CD4-positive, CD25-positive, alpha-beta regulatory T cell (primary cell): ENCODE data around the gene LDLRAD3. TPM values are rescaled to one million over a fixed set of nuclear protein-coding genes. Genes with fewer than 3 reads are reported as not detected.

Experiments
- ATAC-seq, 2 donors: fragments of 150-1000 bp; cut with Tn5 transposase; one replicate each; pipeline ENCODE4 v1.10.0; 2021; ENCODE audit warnings: low read depth in 2 of 2, moderate number of reproducible peaks in 2 of 2, moderate library complexity in 1 of 2
- DNase-seq, 3 donors: peaks; one replicate each; pipeline versions ENCODE4 v3.0.0 to v3.0.0-alpha.2; 2012 to 2022; ENCODE audit warnings: mixed read lengths in 1 of 3
- H3K27ac ChIP-seq: one replicate; pipeline ENCODE4 v1.7.0; 2013; ENCODE audit warnings: mild to moderate bottlenecking, low read length; ENCODE audit not compliant: insufficient read depth, poor library complexity, severe bottlenecking
- H3K27me3 ChIP-seq: one replicate; pipeline ENCODE4 v1.7.0; 2013; ENCODE audit warnings: low read length; ENCODE audit not compliant: control insufficient read depth, insufficient read depth
- H3K36me3 ChIP-seq: one replicate; pipeline ENCODE4 v1.7.0; 2013; ENCODE audit warnings: mild to moderate bottlenecking, low read length, moderate library complexity; ENCODE audit not compliant: control insufficient read depth, insufficient read depth
- H3K4me1 ChIP-seq: 2 replicates; pipeline ENCODE4 v1.7.0; 2013; ENCODE audit warnings: mild to moderate bottlenecking, low read length; ENCODE audit not compliant: insufficient read depth, control insufficient read depth, poor library complexity, severe bottlenecking
- H3K4me3 ChIP-seq: one replicate; pipeline ENCODE4 v1.7.0; 2013; ENCODE audit warnings: low read depth, mild to moderate bottlenecking, low read length, moderate library complexity
- H3K9me3 ChIP-seq, 2 experiments: 1 replicate in 1 of 2; 2 replicates in 1 of 2; pipeline ENCODE4 v1.7.0; 2013; ENCODE audit warnings: low read length in 2 of 2, mild to moderate bottlenecking in 1 of 2, moderate library complexity in 1 of 2; ENCODE audit not compliant: control insufficient read depth in 2 of 2
- H3K27ac Mint-ChIP-seq, 3 donors: one replicate each; pipeline ENCODE4 v1.8.0; 2020 to 2022; ENCODE audit warnings: mild to moderate bottlenecking in 3 of 3, mixed read lengths in 3 of 3, moderate library complexity in 2 of 3
- H3K27me3 Mint-ChIP-seq: one replicate; pipeline ENCODE4 v1.8.0; 2022; ENCODE audit warnings: mild to moderate bottlenecking, mixed read lengths
- H3K36me3 Mint-ChIP-seq: one replicate; pipeline ENCODE4 v1.8.0; 2020; ENCODE audit warnings: mixed read lengths
- H3K4me1 Mint-ChIP-seq, 4 donors: one replicate each; pipeline ENCODE4 v1.8.0; 2020 to 2022; ENCODE audit warnings: mixed read lengths in 4 of 4, mild to moderate bottlenecking in 1 of 4
- H3K4me3 Mint-ChIP-seq, 4 donors: one replicate each; pipeline ENCODE4 v1.8.0; 2020 to 2022; ENCODE audit warnings: mild to moderate bottlenecking in 4 of 4, mixed read lengths in 4 of 4, moderate library complexity in 3 of 4
- H3K9me3 Mint-ChIP-seq, 7 donors: one replicate each; pipeline ENCODE4 v1.8.0; 2020 to 2022; ENCODE audit warnings: mixed read lengths in 7 of 7, mild to moderate bottlenecking in 3 of 7, moderate library complexity in 2 of 7
- polyA plus RNA-seq, 4 donors: library from polyadenylated mRNA; unstranded; fragments of 300-500 nt; fragmentation: Illumina TruSeq; gene quantifications; one replicate each; pipeline ENCODE4 v1.2.3, GENCODE V29; 2021
- total RNA-seq: library from RNA; stranded (reverse); gene quantifications from one replicate; pipeline ENCODE4 v1.2.3, GENCODE V29; 2022

The LDLRAD3 gene
- total and polyA plus RNA-seq, 5 donors from 2014 or later: 0.06 TPM; not detected in 4

DNA sequence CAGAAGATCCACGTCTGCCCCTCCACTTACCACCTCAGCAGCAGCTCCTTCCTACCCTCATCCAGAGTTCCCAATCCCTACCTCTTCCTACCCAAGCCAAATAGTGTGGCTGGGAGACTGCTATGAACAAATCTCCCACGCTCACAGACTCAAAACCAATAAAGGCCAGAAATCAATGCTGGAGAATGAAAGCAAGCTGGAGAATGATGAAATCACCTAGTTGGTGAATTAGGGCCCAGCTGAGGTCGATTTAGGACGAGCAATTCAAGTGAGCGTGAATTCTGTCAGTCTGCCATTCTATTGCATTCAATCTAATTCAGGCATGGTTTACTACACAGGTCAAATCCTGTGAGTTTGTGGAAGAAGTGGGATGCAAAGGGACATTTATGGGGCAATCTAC, 322.9 kb downstream of the LDLRAD3 start:
- Mint-ChIP-seq H3K27me3 (no peaks in the 10 kb centered on the region), H3K36me3 (peaks cover 15% of the 10 kb centered on the region), H3K4me3 (no peak overlapping the region), H3K4me1 (peaks cover 0 to 3% (median 0%) of the 10 kb centered on the region in 4 donors), H3K9me3 (no peaks in the 10 kb centered on the region), H3K27ac (no peak overlapping the region)
- H3K36me3 ChIP-seq: peaks cover 8% of the 10 kb centered on the region
- H3K4me3 ChIP-seq: no peak overlapping the region
- H3K27me3 ChIP-seq: no peaks in the 10 kb centered on the region
- DNase-seq (no peak), ATAC-seq (no peak)
- no peaks in the 10 kb centered on the region for H3K9me3 ChIP-seq
- H3K4me1 ChIP-seq: no peaks in the 10 kb centered on the region
- H3K27ac ChIP-seq: no peak overlapping the region

DNA sequence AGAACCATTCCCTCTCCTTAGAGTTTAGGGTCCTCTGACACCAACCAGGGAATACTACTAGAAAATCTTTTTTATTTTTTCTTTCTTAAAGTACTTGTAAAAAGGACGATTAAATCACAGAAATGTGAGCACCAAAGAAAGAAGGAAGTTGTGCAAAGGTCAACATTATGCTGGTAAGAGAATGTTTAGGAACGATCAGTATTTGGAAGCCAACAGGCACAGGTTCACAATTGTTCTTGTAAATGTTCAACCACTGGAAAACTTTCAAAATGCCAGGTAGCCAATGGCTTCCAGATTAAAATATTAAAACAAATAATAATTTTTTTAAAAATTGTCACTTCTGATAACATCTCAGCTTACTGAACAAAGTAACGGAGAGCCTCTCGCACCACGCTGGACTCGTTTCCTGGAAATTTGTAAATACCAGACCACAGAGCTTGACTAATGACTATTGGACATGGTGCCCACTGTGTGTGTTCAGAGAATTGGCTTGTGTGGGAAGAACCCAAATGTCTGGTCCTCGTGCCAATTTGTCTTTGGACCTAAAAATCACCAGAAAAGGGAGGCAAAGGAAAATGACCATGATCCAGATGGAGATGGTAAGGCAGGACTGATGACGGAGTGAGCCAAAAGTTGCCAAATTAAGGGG, 324.6 kb downstream of the LDLRAD3 start:
- Histone ChIP-seq H3K9me3 (peaks cover 0 to 2% of the 10 kb centered on the region in 2 experiments), H3K4me1 (no peaks in the 10 kb centered on the region), H3K4me3 (no peak overlapping the region), H3K36me3 (peaks cover 23% of the 10 kb centered on the region), H3K27me3 (no peaks in the 10 kb centered on the region), H3K27ac (no peak overlapping the region)
- no peak for ATAC-seq
- H3K36me3 Mint-ChIP-seq: peaks cover 29% of the 10 kb centered on the region
- peaks cover 0 to 3% (median 0%) of the 10 kb centered on the region in 4 donors for H3K4me1 Mint-ChIP-seq
- peaks cover 0 to 7% (median 0%) of the 10 kb centered on the region in 7 donors for H3K9me3 Mint-ChIP-seq
- no peaks in the 10 kb centered on the region for H3K27me3 Mint-ChIP-seq
- no peak for DNase-seq
- no peak overlapping the region for H3K27ac Mint-ChIP-seq
- H3K4me3 Mint-ChIP-seq: no peak overlapping the region

DNA sequence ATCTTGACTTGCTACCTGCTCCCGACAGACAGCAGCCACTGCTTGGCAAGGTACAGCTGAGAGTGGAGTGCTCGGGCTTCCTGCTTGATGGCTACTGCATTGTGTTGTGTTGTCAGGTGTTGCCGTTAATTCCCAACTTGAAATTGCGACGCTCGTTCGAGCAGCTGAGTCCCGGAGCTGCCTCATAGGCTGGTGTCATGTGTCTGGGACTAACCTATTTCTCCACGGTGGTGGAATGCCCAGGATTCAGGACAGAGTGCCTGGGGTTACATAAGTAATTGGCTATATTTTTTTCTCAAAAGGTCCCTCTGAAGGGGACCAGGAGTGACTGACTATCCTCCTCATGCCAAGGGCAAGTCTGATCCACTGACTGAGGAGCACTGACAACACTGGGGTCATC, 326.8 kb downstream of the LDLRAD3 start:
- H3K4me3 Mint-ChIP-seq: no peak overlapping the region
- Histone ChIP-seq H3K36me3 (peaks cover 40% of the 10 kb centered on the region), H3K4me3 (no peak overlapping the region), H3K27ac (no peak overlapping the region), H3K27me3 (no peaks in the 10 kb centered on the region), H3K9me3 (peaks cover 0 to 2% of the 10 kb centered on the region in 2 experiments), H3K4me1 (no peaks in the 10 kb centered on the region)
- peaks cover 0 to 3% (median 0%) of the 10 kb centered on the region in 4 donors for H3K4me1 Mint-ChIP-seq
- DNase-seq (no peak), ATAC-seq (no peak)
- H3K36me3 Mint-ChIP-seq: peaks cover 39% of the 10 kb centered on the region
- no peaks in the 10 kb centered on the region for H3K27me3 Mint-ChIP-seq
- H3K27ac Mint-ChIP-seq: peak overlapping the region in 1 of 3 donors; percentile 32
- H3K9me3 Mint-ChIP-seq: peaks cover 0 to 7% (median 0%) of the 10 kb centered on the region in 7 donors

- ATAC-seq (no peak), DNase-seq (no peak)
- no peak overlapping the region for H3K4me3 ChIP-seq
- peaks cover 0 to 2% of the 10 kb centered on the region in 2 experiments for H3K9me3 ChIP-seq
- no peaks in the 10 kb centered on the region for H3K4me1 ChIP-seq
- Mint-ChIP-seq H3K4me3 (no peak overlapping the region), H3K27me3 (no peaks in the 10 kb centered on the region), H3K9me3 (peaks cover 0 to 7% (median 0%) of the 10 kb centered on the region in 7 donors), H3K27ac (no peak overlapping the region), H3K4me1 (no peaks in the 10 kb centered on the region), H3K36me3 (peaks cover 47% of the 10 kb centered on the region)
- H3K27me3 ChIP-seq: no peaks in the 10 kb centered on the region
- peaks cover 51% of the 10 kb centered on the region for H3K36me3 ChIP-seq
- no peak overlapping the region for H3K27ac ChIP-seq
Observed at GRCh38 chr11:36271794-36272407, 328.0 kb downstream of the LDLRAD3 start.

DNA sequence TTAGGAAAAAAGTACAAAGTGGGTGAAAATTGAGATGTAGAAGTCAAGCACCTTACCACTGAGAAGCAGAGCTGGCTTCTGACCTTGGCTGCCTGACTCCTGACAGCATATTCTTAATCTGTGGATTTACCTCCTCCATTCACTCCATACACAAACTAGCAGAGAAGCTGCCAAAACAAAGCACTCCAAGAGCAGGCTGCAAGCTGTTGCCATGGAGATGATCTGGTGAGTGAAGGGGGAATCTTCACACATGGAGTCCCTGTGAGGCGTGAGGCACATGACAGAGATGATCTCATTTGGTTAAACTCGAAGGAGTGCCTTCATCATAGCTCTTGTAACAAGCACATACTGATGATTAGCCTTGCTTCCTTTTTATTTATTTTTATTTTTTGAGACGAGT, 329.2 kb downstream of the LDLRAD3 start:
- no peak overlapping the region for H3K27ac ChIP-seq
- peaks cover 0 to 2% of the 10 kb centered on the region in 2 experiments for H3K9me3 ChIP-seq
- no peaks in the 10 kb centered on the region for H3K4me1 Mint-ChIP-seq
- no peak overlapping the region for H3K27ac Mint-ChIP-seq
- H3K27me3 ChIP-seq: no peaks in the 10 kb centered on the region
- ATAC-seq (no peak), DNase-seq (no peak)
- no peak overlapping the region for H3K4me3 ChIP-seq
- peaks cover 56% of the 10 kb centered on the region for H3K36me3 ChIP-seq
- no peaks in the 10 kb centered on the region for H3K4me1 ChIP-seq
- H3K36me3 Mint-ChIP-seq: peaks cover 55% of the 10 kb centered on the region
- no peak overlapping the region for H3K4me3 Mint-ChIP-seq
- H3K27me3 Mint-ChIP-seq: no peaks in the 10 kb centered on the region
- peaks cover 0 to 7% (median 0%) of the 10 kb centered on the region in 7 donors for H3K9me3 Mint-ChIP-seq

- Mint-ChIP-seq H3K4me3 (no peak overlapping the region), H3K36me3 (peaks cover 57% of the 10 kb centered on the region), H3K27ac (peak overlapping the region in 1 of 3 donors; percentile 26), H3K4me1 (no peaks in the 10 kb centered on the region), H3K27me3 (no peaks in the 10 kb centered on the region), H3K9me3 (peaks cover 0 to 7% (median 0%) of the 10 kb centered on the region in 7 donors)
- H3K4me1 ChIP-seq: no peaks in the 10 kb centered on the region
- no peaks in the 10 kb centered on the region for H3K27me3 ChIP-seq
- H3K9me3 ChIP-seq: peaks cover 0 to 2% of the 10 kb centered on the region in 2 experiments
- DNase-seq (no peak), ATAC-seq (no peak)
- no peak overlapping the region for H3K27ac ChIP-seq
- H3K4me3 ChIP-seq: no peak overlapping the region
- H3K36me3 ChIP-seq: peaks cover 68% of the 10 kb centered on the region
Observed at GRCh38 chr11:36274414-36274813, 330.6 kb downstream of the LDLRAD3 start.

DNA sequence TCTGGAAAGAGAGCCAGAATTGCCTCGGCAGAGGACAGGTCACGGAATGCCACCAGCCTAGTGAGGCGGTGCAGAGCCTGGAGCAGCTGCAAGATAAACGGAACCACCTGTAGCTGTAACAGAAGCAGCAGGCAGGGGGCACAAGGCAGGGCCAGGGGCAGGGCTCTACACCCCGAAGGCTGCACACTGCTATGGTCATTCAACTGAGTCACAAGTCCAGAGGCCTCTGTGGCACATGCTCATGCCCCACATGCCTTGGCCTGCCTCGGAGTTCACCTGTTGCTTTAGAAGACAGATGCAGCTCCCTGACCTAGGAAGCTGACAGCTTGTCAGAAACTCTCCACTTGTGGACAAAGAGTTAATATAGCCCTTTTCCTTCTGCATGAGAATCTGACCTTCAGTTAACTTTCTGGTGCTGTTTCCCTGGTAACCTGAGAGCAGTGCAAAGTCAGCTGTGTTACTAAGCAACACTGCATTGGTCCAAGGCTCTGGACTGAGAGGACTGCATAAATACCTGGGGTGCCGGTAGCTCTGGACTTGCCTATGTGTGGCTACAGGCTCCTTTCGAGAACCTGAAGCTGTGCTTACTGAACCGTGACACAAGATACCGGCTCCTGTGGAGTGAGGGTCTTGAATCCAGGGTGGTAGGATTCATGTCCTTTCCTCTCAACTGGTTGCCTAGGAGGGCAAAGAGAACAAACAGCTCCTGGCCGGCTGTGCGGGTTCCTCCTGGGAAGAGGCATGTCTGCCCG, 334.8 kb downstream of the LDLRAD3 start:
- Mint-ChIP-seq H3K9me3 (peaks cover 0 to 12% (median 0%) of the 10 kb centered on the region in 7 donors), H3K27ac (no peak overlapping the region), H3K4me3 (no peak overlapping the region), H3K27me3 (no peaks in the 10 kb centered on the region), H3K36me3 (peaks cover 58% of the 10 kb centered on the region), H3K4me1 (peaks cover 15 to 21% (median 17%) of the 10 kb centered on the region in 4 donors)
- Histone ChIP-seq H3K27ac (no peak overlapping the region), H3K4me3 (no peak overlapping the region), H3K36me3 (peaks cover 55% of the 10 kb centered on the region), H3K27me3 (no peaks in the 10 kb centered on the region), H3K4me1 (no peaks in the 10 kb centered on the region), H3K9me3 (no peaks in the 10 kb centered on the region)
- DNase-seq: no peak
- no peak for ATAC-seq
